GM23248 (cell line): ENCODE results near the gene MIER1. TPM values are rescaled to one million over a fixed set of nuclear protein-coding genes. Genes with fewer than 3 reads are reported as not detected.

ENCODE experiments used
- DNase-seq: peaks from one replicate; pipeline ENCODE4 v3.0.0-alpha.2; 2015
- H2AFZ ChIP-seq: fragments of 200-600 bp; sonication (generic); 2 replicates; pipeline ENCODE4 v1.6.1; 2016; ENCODE audit warnings: antibody characterized with exemption
- H3F3A ChIP-seq: fragments of 200-600 bp; sonication (generic); 2 replicates; pipeline ENCODE4 v1.6.1; 2016; ENCODE audit warnings: mild to moderate bottlenecking, antibody characterized with exemption, mixed run types; ENCODE audit not compliant: insufficient read depth
- H3K27ac ChIP-seq: fragments of 200-600 bp; sonication (generic); 2 replicates; pipeline ENCODE4 v1.5.1; 2016; ENCODE audit warnings: mild to moderate bottlenecking
- H3K27me3 ChIP-seq: fragments of 200-600 bp; sonication (generic); replicated peaks from 2 replicates; pipeline ENCODE4 v1.6.1; 2016; ENCODE audit warnings: mild to moderate bottlenecking; ENCODE audit not compliant: insufficient read depth
- H3K36me3 ChIP-seq: fragments of 200-600 bp; sonication (generic); 2 replicates; pipeline ENCODE4 v1.6.1; 2016; ENCODE audit warnings: low read depth, mild to moderate bottlenecking
- H3K4me1 ChIP-seq: fragments of 200-600 bp; sonication (generic); 2 replicates; pipeline ENCODE4 v1.6.1; 2016; ENCODE audit warnings: mild to moderate bottlenecking; ENCODE audit not compliant: insufficient read depth
- H3K4me2 ChIP-seq: fragments of 200-600 bp; sonication (generic); one replicate; pipeline ENCODE4 v1.6.1; 2016; ENCODE audit warnings: mild to moderate bottlenecking; ENCODE audit not compliant: unreplicated experiment
- H3K4me3 ChIP-seq: fragments of 200-600 bp; sonication (generic); 2 replicates; pipeline ENCODE4 v1.5.1; 2016; ENCODE audit warnings: mild to moderate bottlenecking
- H3K79me2 ChIP-seq: fragments of 200-600 bp; sonication (generic); 2 replicates; pipeline ENCODE4 v1.6.1; 2016; ENCODE audit warnings: mild to moderate bottlenecking; ENCODE audit not compliant: insufficient read depth
- H3K9ac ChIP-seq: fragments of 200-600 bp; sonication (generic); 2 replicates; pipeline ENCODE4 v1.6.1; 2016; ENCODE audit warnings: mild to moderate bottlenecking
- H3K9me2 ChIP-seq: fragments of 200-600 bp; sonication (generic); 2 replicates; pipeline ENCODE4 v1.6.1; 2016; ENCODE audit warnings: mixed run types, mild to moderate bottlenecking, moderate library complexity; ENCODE audit not compliant: insufficient read depth
- H3K9me3 ChIP-seq: fragments of 200-600 bp; sonication (generic); one replicate; pipeline ENCODE4 v1.6.1; 2017; ENCODE audit warnings: low read depth
- H4K20me1 ChIP-seq: fragments of 200-600 bp; sonication (generic); 2 replicates; pipeline ENCODE4 v1.6.0; 2016; ENCODE audit not compliant: insufficient read depth
- EZH2 ChIP-seq: fragments of 200-600 bp; sonication (generic); IDR thresholded peaks from 2 replicates; pipeline ENCODE4 v1.6.1; 2018; ENCODE audit warnings: antibody characterized with exemption, mild to moderate bottlenecking; ENCODE audit not compliant: insufficient read depth, poor library complexity, severe bottlenecking
- EZH2phosphoT487 ChIP-seq: fragments of 200-600 bp; sonication (generic); IDR thresholded peaks from 2 replicates; pipeline ENCODE4 v1.6.1; 2018; ENCODE audit warnings: antibody characterized with exemption, moderate library complexity, mild to moderate bottlenecking, low read depth; ENCODE audit not compliant: insufficient read depth
- WGBS, 2 experiments: methylation state at CpG; one replicate each; pipeline ENCODE4 v1.1.6; 2015 to 2017; ENCODE audit warnings: low lambda C conversion rate in 2 of 2, low coverage in 1 of 2; ENCODE audit errors: missing lambda C conversion rate in 2 of 2; 5-methylcytosine and 5-hydroxymethylcytosine counted together
- in situ Hi-C: fragments of 300-500 bp; cut with MboI; formaldehyde crosslinking; loops from 2 replicates; pipeline ENCODE4 v1.15.0; 2020
- polyA plus RNA-seq: library from polyadenylated mRNA; unstranded; fragments of >200 nt; fragmentation: Nextera tagmentation; extraction: Ambion mirVana; gene quantifications from 2 replicates; pipeline ENCODE4 v1.2.1, GENCODE V29; 2016
- total RNA-seq: library from RNA; depleted of rRNA; stranded (reverse); fragments of >200 nt; shearing (Covaris generic); gene quantifications from 2 replicates; pipeline ENCODE4 v1.2.3, GENCODE V29; 2014

MIER1 gene
- total and polyA plus RNA-seq, 2 experiments from 2014 or later: 34.8 to 36.8 TPM

- DNase-seq: peak; percentile 27
- H3F3A ChIP-seq: peaks cover 21% of the 10 kb centered on the region
- peak overlapping the region; percentile 86 for H3K27ac ChIP-seq
- no peak overlapping the region for H2AFZ ChIP-seq
- peaks cover 42% of the 10 kb centered on the region for H3K4me1 ChIP-seq
- H3K4me3 ChIP-seq: peak overlapping the region; percentile 85
- peak overlapping the region; percentile 96 for H3K4me2 ChIP-seq
- peak overlapping the region; percentile 87 for H3K9ac ChIP-seq
- no peaks in the 10 kb centered on the region for H3K9me3 ChIP-seq
- no peaks in the 10 kb centered on the region for H3K36me3 ChIP-seq
- in situ Hi-C loops: no loop called here
- 1 to 2% methylated on average over 4 of the region's 4 CpGs for WGBS, 2 experiments
- no peaks in the 10 kb centered on the region for H3K27me3 ChIP-seq
- H4K20me1 ChIP-seq: peaks cover 8% of the 10 kb centered on the region; the same call in 1 of the 2 replicates
- TF ChIP-seq EZH2: no peak
- H3K9me2 ChIP-seq: no peaks in the 10 kb centered on the region
- H3K79me2 ChIP-seq: peaks cover 93% of the 10 kb centered on the region
These were observed 6.8 kb downstream of the MIER1 start for GRCh38 chr1:66931590-66931989.

DNA sequence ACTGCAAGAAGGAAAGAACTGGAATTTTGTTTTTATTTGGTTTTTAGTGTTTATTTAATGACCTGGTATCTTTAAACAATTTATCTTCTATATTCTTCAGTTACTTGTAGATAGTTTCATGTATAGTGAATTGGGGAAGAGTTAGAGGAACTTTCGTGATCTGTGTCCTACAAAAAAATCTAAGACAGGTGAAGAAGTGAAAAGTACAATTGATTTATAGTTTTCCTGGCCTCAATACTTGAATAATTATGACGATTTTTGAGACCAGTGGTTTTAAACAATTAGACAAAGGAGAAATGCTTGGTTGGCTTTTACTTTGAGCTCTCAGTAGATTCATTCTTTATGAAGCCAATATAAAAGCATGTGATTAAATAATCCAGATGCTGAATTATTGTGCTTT is 7.5 kb downstream of the MIER1 start:
- H3K4me2 ChIP-seq: peak overlapping the region; percentile 96
- peak overlapping the region; percentile 87 for H3K9ac ChIP-seq
- H3K27me3 ChIP-seq: no peaks in the 10 kb centered on the region
- H3K36me3 ChIP-seq: no peaks in the 10 kb centered on the region
- peak overlapping the region; percentile 85 for H3K4me3 ChIP-seq
- WGBS, 2 experiments: 46 to 47% methylated on average over 2 of the region's 2 CpGs
- no peaks in the 10 kb centered on the region for H3K9me2 ChIP-seq
- H3K79me2 ChIP-seq: peaks cover 93% of the 10 kb centered on the region
- peaks cover 25% of the 10 kb centered on the region for H3F3A ChIP-seq
- H3K9me3 ChIP-seq: no peaks in the 10 kb centered on the region
- peaks cover 8% of the 10 kb centered on the region; the same call in 1 of the 2 replicates for H4K20me1 ChIP-seq
- H3K4me1 ChIP-seq: peaks cover 35% of the 10 kb centered on the region
- H2AFZ ChIP-seq: no peak overlapping the region
- TF ChIP-seq EZH2 (no peak), EZH2phosphoT487 (no peak)
- 0 out of 2 replicates have a peak overlapping the region, but pooled peaks have one; percentile 4 for H3K27ac ChIP-seq
- in situ Hi-C loops: no loop called here
- no peak for DNase-seq

- H3K79me2 ChIP-seq: peaks cover 93% of the 10 kb centered on the region
- no peaks in the 10 kb centered on the region for H3K27me3 ChIP-seq
- WGBS, 2 experiments: 88 to 91% methylated on average over 7 of the region's 7 CpGs
- no peak for TF ChIP-seq EZH2phosphoT487
- no peak for TF ChIP-seq EZH2
- H3K9me3 ChIP-seq: no peaks in the 10 kb centered on the region
- peak overlapping the region; percentile 87; the same call in 1 of the 2 replicates for H3K9ac ChIP-seq
- no peaks in the 10 kb centered on the region for H3K9me2 ChIP-seq
- H3K27ac ChIP-seq: no peak overlapping the region
- peak; percentile 26 for DNase-seq
- H3K36me3 ChIP-seq: no peaks in the 10 kb centered on the region
- no peak overlapping the region for H3K4me3 ChIP-seq
- in situ Hi-C loops: no loop called here
- H3F3A ChIP-seq: peaks cover 37% of the 10 kb centered on the region
- H3K4me2 ChIP-seq: peak overlapping the region; percentile 96
- H3K4me1 ChIP-seq: peaks cover 41% of the 10 kb centered on the region
- no peak overlapping the region for H2AFZ ChIP-seq
- peaks cover 8% of the 10 kb centered on the region; the same call in 1 of the 2 replicates for H4K20me1 ChIP-seq
These were observed 9.3 kb downstream of the MIER1 start for GRCh38 chr1:66933887-66934700.

- in situ Hi-C loops: no loop called here
- Histone ChIP-seq H3K4me1 (peaks cover 54% of the 10 kb centered on the region), H3K36me3 (no peaks in the 10 kb centered on the region), H3K4me3 (no peak overlapping the region), H3K4me2 (peak overlapping the region; percentile 60), H3K9ac (no peak overlapping the region), H3K27me3 (no peaks in the 10 kb centered on the region), H3K27ac (peak overlapping the region; percentile 57), H3K9me3 (no peaks in the 10 kb centered on the region), H2AFZ (no peak overlapping the region), H4K20me1 (peaks cover 4% of the 10 kb centered on the region; the same call in 1 of the 2 replicates), H3K79me2 (peaks cover 100% of the 10 kb centered on the region), H3F3A (peaks cover 36% of the 10 kb centered on the region), H3K9me2 (no peaks in the 10 kb centered on the region)
- no peak for DNase-seq
- 0% methylated on average over 1 of the region's 1 CpG for WGBS, 2 experiments
- TF ChIP-seq EZH2phosphoT487 (no peak), EZH2 (no peak)
These were observed 12.9 kb downstream of the MIER1 start for GRCh38 chr1:66937529-66938234.
